GM15510 (cell line): Measurements from ENCODE around the gene RBMS2.

Experiments
- POLR2A ChIP-seq: IDR thresholded peaks from 3 replicates; pipeline ENCODE4 v1.6.1; 2011; ENCODE audit warnings: borderline replicate concordance; ENCODE audit not compliant: insufficient read length; ENCODE audit errors: extremely low read depth

RBMS2 gene

DNA sequence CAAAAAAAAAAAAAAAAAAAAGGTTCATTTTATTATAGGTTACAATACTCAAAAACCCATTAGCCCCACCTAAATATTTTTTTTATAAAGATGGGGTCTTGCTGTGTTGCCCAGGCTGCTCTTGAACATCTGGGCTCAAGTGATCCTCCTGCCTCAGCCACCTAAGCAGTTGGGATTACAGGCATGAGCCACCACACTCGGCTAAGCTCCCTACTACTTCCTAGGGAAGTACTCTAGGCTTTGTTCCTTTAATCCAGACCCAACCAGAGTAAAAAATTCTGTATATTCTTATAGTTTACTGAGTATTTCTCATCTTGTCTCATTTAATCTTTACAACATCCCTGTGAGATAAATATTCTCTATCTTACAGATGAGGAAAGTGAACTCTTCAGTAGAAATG lies 50.7 kb downstream of the RBMS2 start:
- TF ChIP-seq POLR2A, result no peak

DNA sequence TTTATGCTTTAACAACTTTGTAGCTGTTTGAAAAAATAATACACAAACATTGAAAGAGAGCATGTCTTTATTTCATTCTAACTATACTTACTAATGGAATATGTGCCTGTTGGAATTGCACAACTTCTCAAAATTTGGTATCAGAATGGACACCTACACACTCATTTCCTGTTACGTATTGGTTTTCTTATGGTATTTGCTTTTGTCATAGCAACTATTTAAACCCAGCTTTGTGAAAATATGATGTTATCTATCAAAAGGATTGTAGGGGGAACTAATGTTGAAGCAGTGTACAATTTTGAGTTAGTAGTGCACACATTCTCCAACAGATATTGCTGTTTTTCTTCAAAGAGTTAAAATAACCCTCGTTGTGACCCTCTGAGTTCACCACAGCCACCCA lies 52.6 kb downstream of the RBMS2 start:
- no peak for TF ChIP-seq POLR2A

DNA sequence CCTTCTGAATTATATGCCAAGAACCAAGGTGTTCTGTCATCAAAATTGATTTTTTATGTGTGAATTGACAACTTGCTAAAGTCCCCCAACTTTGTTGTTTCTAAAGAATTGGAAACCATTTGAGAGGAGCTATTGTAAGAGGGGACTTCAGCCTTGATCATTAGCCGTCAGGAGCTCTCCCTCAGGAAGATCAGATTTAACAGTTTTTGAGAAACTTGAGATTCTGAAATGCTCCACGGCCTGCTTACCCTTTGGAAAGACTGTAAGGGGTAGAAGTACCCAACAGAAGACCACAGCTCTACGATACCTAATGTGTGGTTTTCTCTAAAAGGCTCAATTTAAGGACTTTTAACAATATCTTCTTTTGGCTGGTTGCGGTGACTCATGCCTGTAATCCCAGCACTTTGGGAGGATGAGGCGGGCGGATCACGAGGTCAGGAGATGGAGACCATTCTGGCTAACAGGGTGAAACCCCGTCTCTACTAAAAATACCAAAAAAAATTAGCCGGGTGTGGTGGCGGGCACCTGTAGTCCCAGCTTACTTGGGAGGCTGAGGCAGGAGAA lies 57.4 kb downstream of the RBMS2 start:
- TF ChIP-seq POLR2A, result no peak

DNA sequence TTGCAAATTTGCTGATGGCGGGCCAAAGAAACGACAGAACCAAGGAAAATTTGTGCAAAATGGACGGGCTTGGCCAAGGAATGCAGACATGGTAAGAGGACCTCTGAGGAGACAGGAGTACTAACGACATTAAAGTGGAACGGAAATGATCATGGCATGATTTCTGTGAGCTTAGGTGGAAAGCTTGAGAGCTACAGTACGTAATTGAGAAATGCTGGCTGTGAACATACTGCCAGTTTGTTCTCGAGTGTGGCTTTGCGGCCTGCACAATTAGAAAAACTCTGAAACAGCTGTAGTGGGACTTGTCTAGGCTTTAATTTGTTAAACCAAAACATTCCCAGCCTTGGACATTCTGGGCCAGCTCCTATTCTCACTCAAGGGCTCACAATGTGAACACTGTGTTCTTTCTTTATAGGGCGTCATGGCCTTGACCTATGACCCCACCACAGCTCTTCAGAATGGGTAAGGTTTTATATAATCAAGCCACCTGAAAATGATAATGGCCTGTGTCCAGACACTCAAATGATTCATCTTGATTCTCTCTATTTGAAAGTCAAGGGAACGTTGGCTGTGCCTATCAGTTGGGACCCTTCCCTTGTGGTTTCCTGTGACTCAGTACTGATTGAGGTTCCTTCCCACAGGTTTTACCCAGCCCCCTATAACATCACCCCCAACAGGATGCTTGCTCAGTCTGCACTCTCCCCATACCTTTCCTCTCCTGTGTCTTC lies 60.0 kb downstream of the RBMS2 start:
- no peak for TF ChIP-seq POLR2A

DNA sequence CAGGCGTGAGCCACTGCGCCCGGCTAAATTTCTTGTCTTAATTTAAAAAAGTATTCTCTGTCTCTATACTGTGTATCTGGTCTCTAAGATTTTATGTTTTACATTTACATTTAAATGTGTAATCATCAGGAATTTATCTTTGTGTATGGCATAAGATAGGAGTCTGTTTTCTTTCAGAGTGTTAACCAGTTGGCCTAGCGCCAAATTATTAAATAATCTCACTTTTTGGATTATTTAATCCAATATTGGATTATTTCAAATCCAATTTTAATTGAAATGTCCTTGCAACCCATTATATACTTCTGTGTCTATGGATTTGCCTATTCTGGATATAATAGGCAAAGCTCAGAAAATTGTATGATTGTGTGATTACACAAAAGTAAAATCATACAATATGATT lies 63.5 kb downstream of the RBMS2 start:
- no peak for TF ChIP-seq POLR2A

DNA sequence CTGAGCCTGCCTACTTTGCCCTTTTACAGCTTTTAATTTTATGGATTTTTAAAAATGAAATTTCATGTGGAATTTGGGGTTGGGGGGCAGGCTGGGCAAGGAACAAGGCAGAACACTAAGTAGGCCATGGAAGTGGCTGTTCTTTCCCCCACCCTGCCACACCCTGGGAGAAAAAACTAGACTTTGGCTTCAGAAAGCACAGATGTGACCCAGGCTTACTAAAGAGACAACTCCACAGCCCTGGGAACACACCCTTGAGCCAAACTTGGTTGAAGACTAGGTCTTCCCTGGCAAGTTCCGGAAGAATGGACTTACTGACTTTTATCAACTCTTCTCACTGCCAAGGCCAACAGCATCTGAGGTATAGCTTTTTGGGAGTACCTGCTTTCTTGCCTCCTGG lies 68.2 kb downstream of the RBMS2 start:
- TF ChIP-seq POLR2A, result no peak

DNA sequence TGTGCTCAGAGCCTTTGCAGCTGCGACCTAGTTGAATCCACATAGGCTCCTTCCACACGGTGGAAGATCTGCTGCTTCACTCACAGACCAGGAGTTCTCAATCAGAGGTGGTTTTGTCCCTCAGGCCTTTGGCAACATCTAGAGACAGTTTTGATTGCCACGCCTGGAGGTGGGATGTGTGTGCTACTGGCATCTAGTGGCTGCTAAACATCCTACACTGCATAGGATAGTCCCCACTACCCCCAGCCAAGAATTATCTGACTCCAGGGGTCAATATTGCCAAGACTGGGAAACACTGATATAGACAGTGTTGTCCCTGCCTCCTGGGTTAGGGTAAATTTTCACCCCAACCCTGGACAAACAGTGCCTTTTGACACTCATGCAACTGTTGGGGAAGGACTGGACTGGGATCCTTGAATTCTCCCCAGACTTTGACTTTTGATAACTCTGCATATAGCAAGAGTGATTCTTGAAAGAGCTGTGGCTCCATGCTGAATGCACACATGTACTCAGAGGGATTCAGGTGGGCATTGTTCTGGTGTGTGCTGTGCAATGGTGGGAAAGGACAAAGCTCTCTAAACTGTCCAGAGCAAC lies 68.7 kb downstream of the RBMS2 start:
- TF ChIP-seq POLR2A, result no peak

DNA sequence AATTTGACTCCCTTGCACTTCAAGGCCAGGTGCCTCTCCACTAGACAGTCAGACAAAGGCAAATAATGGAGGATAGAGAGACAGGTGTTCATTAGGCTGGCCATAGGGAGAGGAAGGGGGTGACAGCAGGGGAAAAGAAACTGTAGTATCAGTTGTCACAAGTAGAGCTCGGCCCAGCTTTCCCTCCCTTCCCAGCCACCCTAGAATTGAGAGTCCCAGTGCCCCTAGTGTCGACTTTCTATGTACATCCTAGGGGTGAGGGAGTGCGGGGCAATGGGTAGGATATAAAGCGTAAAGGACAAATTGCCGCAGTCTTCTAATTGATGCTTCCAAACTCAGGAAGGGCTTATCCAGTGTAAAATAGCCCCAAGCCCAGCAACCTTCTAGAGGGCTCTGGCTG lies 69.5 kb downstream of the RBMS2 start:
- TF ChIP-seq POLR2A, result no peak

DNA sequence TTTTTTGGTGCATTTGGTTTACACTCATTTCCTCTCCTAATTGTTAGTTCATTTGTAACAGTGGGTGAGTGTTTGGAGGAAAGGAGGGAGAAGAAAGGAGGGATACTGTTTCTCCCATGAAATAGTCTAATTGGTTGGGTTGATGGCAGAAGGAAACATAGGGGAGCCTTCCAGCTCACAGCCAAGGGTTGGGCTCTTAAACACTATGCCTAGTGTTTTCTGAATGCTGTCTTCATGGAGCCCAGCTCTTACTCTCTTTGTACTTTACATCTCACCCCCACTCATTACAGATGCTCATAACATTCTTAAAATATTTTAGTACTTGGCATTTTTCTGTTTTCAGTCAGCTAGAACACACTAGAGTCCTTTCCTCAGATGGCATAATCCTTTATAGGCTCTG lies 70.3 kb downstream of the RBMS2 start:
- no peak for TF ChIP-seq POLR2A

DNA sequence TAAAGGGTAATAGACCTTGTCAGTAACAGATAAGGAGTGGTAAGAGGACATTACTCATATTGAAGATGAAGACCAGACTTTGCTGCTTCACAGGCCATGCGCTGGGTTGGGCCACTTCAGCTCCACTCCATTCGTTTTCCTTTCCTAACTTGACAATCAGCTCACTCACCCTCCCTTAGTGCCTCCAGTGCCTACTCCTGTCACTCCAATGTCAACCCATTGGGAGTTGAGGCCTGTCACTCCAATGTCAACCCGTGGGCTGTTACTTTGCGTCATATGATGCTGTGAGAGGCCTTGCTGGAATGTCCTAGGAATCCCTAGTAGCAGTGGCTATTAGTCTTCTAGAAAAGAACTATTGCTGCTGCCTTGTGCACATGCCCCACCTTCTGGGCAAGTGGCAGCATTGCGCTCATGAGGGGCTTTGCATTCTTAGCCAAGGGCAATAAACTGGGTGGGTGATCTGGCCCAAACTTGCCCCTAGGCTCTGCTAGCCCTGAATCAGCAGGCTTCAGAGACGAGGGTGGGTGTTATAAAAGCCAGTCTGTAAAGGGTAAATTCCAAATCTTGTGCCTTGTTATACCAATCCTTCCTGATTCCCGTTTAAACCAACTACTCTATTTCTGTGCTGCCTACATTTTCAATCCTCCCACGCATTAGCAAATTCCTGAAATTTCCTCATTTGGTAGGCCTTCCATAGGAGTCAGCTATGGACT lies 72.4 kb downstream of the RBMS2 start:
- no peak for TF ChIP-seq POLR2A

DNA sequence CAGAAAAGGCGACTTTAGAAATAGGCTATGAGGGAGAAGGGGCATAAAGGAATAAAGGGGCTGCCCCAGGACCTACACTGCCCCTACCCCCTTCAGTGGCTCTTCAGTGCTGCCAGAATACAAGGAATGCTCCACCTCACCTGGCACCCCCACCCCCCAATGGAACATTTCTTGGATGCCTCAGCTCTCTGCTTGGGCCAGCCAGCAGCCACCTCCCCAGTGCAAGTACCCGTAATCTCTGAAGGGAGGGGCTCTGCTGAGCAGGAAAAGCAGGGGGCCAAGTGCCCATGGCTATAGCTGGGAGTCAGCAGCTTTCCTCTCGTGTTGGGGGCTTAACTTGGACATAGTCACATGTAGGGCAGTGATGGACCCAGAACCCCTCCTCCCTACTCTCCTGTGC lies 75.2 kb downstream of the RBMS2 start:
- TF ChIP-seq POLR2A, result no peak

DNA sequence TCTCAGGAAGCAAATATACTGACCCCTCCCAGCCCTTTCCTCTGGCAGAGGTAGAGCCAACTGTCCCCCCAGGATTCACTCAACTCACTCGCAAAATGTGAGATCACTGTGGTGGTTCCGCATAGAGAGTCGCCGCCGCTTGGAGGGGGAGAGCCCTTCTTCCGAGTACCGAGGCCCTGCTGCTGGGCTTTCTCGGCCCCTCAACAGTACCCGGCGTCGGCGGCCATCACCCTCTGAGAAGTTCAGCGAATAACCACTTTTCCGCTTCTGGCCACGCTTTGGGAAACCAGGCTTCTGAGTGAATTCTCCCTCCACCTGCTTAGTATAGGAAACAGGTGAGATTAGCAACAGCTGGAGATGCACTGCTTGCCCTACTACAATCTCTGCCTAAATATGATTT lies 77.4 kb downstream of the RBMS2 start:
- TF ChIP-seq POLR2A, result no peak

DNA sequence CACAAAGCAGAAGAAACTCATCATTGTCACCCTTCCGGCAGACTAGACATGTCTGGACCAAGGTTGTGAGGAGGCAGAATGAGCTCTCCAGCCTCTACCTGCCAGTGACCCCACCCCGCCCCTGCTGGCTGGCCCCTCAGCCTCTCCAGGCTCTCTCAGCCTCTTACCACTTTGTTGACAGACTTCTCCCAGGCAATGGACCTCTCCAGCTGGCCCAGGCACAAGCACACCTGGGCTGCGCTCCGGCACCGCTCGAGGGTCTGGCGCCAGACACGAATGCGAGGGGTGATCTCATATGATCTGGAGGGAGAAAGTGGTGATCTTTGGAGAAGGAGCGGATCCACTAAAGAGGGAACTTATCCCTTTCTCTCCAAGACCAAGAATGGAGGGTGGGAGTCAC lies 78.2 kb downstream of the RBMS2 start:
- TF ChIP-seq POLR2A, result no peak

DNA sequence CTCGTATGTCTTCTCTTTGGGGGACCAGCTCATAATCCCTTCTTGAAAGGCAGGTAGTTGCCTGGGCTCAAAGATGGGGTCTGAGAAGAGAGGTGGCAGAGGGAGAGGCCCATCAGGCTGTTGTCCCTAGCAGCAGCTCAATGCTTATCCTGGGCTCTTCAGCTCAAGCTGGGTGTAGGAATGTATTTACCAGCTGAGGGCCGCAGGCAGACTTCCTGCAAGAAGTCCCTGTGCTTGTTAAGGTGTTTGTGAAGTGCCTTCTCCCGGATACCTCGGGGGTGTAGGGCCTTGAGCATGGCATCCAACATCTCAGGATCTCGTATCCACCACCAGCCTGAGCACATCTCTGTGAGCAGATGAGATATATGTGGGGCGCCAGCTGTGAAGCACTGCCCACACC lies 79.1 kb downstream of the RBMS2 start:
- no peak for TF ChIP-seq POLR2A

DNA sequence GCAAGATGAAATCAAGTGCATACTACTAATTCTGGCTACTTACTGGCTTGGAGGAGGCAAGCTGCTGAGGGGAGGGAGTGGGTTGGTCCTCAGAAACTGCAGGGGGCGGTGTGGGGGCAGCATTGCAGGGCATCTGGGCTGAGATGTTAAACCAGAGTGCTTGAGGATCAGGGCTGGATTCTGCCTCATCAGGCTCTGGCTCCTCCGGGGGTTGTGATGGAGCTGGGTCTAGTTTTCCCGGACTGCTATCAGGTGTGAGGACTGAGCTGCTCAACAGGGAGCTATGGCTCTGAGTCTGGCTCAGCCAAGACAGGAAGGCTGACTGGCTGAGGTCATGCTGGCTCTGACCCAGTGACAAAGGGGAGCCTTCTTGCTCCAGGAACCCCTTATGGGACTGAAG lies 79.9 kb downstream of the RBMS2 start:
- no peak for TF ChIP-seq POLR2A

DNA sequence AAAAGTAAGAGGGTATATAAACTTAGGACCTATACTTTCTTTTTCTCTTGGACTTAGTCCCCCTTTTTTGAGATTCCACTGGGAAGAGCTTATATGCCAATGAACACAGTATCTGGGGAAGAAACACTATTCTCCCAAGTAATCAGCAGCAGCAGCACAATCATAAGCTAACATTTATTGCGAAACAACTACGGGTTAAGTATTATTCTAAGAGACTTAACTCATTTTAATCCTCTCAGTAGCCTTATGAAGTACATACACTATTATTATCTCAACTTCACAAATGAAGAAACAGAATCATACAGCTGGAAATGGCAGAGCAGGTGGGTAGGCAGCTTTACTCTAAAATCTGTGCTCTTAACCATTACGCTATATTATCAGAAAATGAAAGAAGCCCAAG lies 80.6 kb downstream of the RBMS2 start:
- TF ChIP-seq POLR2A, result no peak
